Endothelial cell of umbilical vein (primary cell): ENCODE measurements around the gene CAMK2N2. TPM values are rescaled to one million over a fixed set of nuclear protein-coding genes. Genes with fewer than 3 reads are reported as not detected.

Experiments
- BruUV-seq: library from RNA; stranded (reverse); fragments of 400-500 nt; replicated peaks from 2 replicates; lab custom pipeline; 2021; lab: Mats Ljungman, UMichigan
- CTCF ChIA-PET: fragments of 300-600, 350-600 bp; sonication (Branson Sonifier 250); formaldehyde crosslinking; loops from one replicate; lab custom pipeline; 2021; ENCODE audit warnings: antibody characterized with exemption, inconsistent platforms; lab: Charles Lee
- POLR2A ChIA-PET: fragments of 300-600, 350-600 bp; sonication (Branson Sonifier 250); formaldehyde crosslinking; loops from one replicate; lab custom pipeline; 2021; ENCODE audit warnings: antibody characterized with exemption, inconsistent platforms; lab: Charles Lee
- DNase-seq: peaks from one replicate; pipeline ENCODE4 v3.0.0-alpha.2; 2011; ENCODE audit warnings: low read depth, low spot score
- FAIRE-seq: peaks from 2 replicates; lab custom pipeline; 2011; peaks lifted over from hg19 to GRCh38; lab: Jason Lieb, UNC
- H2AFZ ChIP-seq: 2 replicates; pipeline ENCODE4 v1.6.0; 2012; ENCODE audit warnings: low read depth, low read length, control low read depth, inconsistent platforms
- H3K27ac ChIP-seq: 2 replicates; pipeline ENCODE4 v1.5.1; 2011; ENCODE audit warnings: low read depth, mild to moderate bottlenecking, control low read depth, low read length, moderate library complexity; ENCODE audit not compliant: insufficient read depth
- H3K27me3 ChIP-seq, 2 experiments: 2 replicates each; pipeline versions ENCODE4 v1.6.0 to v1.6.1; 2011; ENCODE audit warnings: low read length in 2 of 2, mixed read lengths in 1 of 2; ENCODE audit not compliant: control insufficient read depth in 2 of 2, insufficient read depth in 2 of 2
- H3K36me3 ChIP-seq, 2 experiments: 2 replicates in 1 of 2; 3 replicates in 1 of 2; pipeline ENCODE4 v1.5.1; 2011; ENCODE audit warnings: low read length in 2 of 2, mild to moderate bottlenecking in 1 of 2, moderate library complexity in 1 of 2; ENCODE audit not compliant: control insufficient read depth in 2 of 2, insufficient read depth in 2 of 2; ENCODE audit errors: extremely low read depth in 1 of 2
- H3K4me1 ChIP-seq: 3 replicates; pipeline ENCODE4 v1.5.1; 2011; ENCODE audit warnings: mild to moderate bottlenecking, low read length; ENCODE audit not compliant: control insufficient read depth, insufficient read depth; ENCODE audit errors: extremely low read depth
- H3K4me2 ChIP-seq: 2 replicates; pipeline ENCODE4 v1.6.1; 2011; ENCODE audit warnings: low read length, control low read depth, mixed read lengths; ENCODE audit not compliant: insufficient read depth
- H3K4me3 ChIP-seq, 3 experiments: fragments of 200-600 bp in 1 of 3; sonication (generic), shearing (Covaris generic) in 1 of 3; replicated peaks in 1 of 3; 2 replicates each; pipeline ENCODE4 v1.5.1; 2011 to 2016; ENCODE audit warnings: control low read depth in 3 of 3, low read length in 3 of 3, mild to moderate bottlenecking in 2 of 3, inconsistent platforms in 1 of 3, low read depth in 1 of 3, moderate library complexity in 1 of 3; ENCODE audit not compliant: insufficient read depth in 1 of 3
- H3K79me2 ChIP-seq: 2 replicates; pipeline ENCODE4 v1.6.0; 2012; ENCODE audit warnings: low read length, inconsistent platforms; ENCODE audit not compliant: control insufficient read depth, insufficient read depth
- H3K9ac ChIP-seq: replicated peaks from 2 replicates; pipeline ENCODE3; 2011; ENCODE audit warnings: low read length, control low read depth; ENCODE audit not compliant: insufficient read depth; ENCODE audit errors: extremely low read depth
- H3K9me1 ChIP-seq: replicated peaks from 3 replicates; pipeline ENCODE4 v1.6.0; 2011; ENCODE audit warnings: mild to moderate bottlenecking, low read length; ENCODE audit not compliant: control insufficient read depth, insufficient read depth; ENCODE audit errors: extremely low read depth
- H3K9me3 ChIP-seq: replicated peaks from 2 replicates; pipeline ENCODE4 v1.5.1; 2012; ENCODE audit warnings: low read length, inconsistent platforms; ENCODE audit not compliant: control insufficient read depth, insufficient read depth
- H4K20me1 ChIP-seq: replicated peaks from 2 replicates; pipeline ENCODE3; 2011; ENCODE audit warnings: mild to moderate bottlenecking, low read length; ENCODE audit not compliant: control insufficient read depth, insufficient read depth; ENCODE audit errors: extremely low read depth
- EZH2 ChIP-seq: IDR thresholded peaks from 2 replicates; pipeline ENCODE4 v1.6.1; 2012; ENCODE audit warnings: borderline replicate concordance, low read depth, mild to moderate bottlenecking, moderate library complexity, low read length, inconsistent platforms; ENCODE audit not compliant: severe bottlenecking
- FOS ChIP-seq: IDR thresholded peaks from 2 replicates; pipeline ENCODE4 v1.6.1; 2011; ENCODE audit warnings: mild to moderate bottlenecking, low read length, moderate library complexity, borderline replicate concordance; ENCODE audit not compliant: insufficient read depth
- GATA2 ChIP-seq: IDR thresholded peaks from 2 replicates; pipeline ENCODE4 v1.7.0; 2011; ENCODE audit warnings: low read depth, mild to moderate bottlenecking, moderate library complexity, mixed read lengths, low read length; ENCODE audit not compliant: insufficient read length, insufficient read depth
- JUN ChIP-seq: IDR thresholded peaks from 2 replicates; pipeline ENCODE4 v1.6.1; 2011; ENCODE audit warnings: borderline replicate concordance, low read depth; ENCODE audit not compliant: insufficient read length, insufficient read depth
- MYC ChIP-seq: IDR thresholded peaks from one replicate; pipeline ENCODE4 v1.6.1; 2011; ENCODE audit warnings: mild to moderate bottlenecking, low read depth, low read length
- POLR2A ChIP-seq: IDR thresholded peaks from 2 replicates; pipeline ENCODE4 v1.6.1; 2012; ENCODE audit warnings: low read depth, mild to moderate bottlenecking, control low read depth, low read length
- POLR2AphosphoS5 ChIP-seq: IDR thresholded peaks from 2 replicates; pipeline ENCODE4 v1.6.1; 2012; ENCODE audit warnings: low read depth, mild to moderate bottlenecking, control low read depth, low read length, moderate library complexity; ENCODE audit not compliant: insufficient read depth
- dilution Hi-C: fragments of 300-500 bp; cut with MboI; formaldehyde crosslinking; loops from one replicate; pipeline ENCODE4 v1.15.0; 2019; ENCODE audit warnings: low sequenced_read_pairs; ENCODE audit not compliant: extremely low pct_ligation_motif_present
- intact Hi-C: fragments of 100-400 bp; cut with micrococcal nuclease; formaldehyde crosslinking; loops from one replicate; pipeline ENCODE4 v1.10.0; 2022
- polyA plus RNA-seq, 4 experiments: library from polyadenylated mRNA; depleted of rRNA in 3 of 4; stranded (reverse) in 3 of 4; unstranded in 1 of 4; fragments of >200 nt; gene quantifications; 2 replicates each; pipeline versions ENCODE4 v1.2.1 to v1.2.3, GENCODE V29; 2011 to 2012; ENCODE audit warnings: missing spikeins in 1 of 4
- total RNA-seq: library from RNA; stranded (reverse); gene quantifications from 2 replicates; pipeline ENCODE4 v1.2.3, GENCODE V29; 2021
- TF ChIP-seq, protein P1 (sequence below), 2 donors: IDR thresholded peaks; 1 replicate in 1 of 2; 2 replicates in 1 of 2; pipeline ENCODE4 v1.5.1; 2011; ENCODE audit warnings: low read length in 2 of 2, mild to moderate bottlenecking in 2 of 2, moderate library complexity in 2 of 2, control low read depth in 1 of 2, inconsistent platforms in 1 of 2, low read depth in 1 of 2; ENCODE audit not compliant: insufficient read depth in 1 of 2; ENCODE audit errors: extremely low read depth in 1 of 2
- TF ChIP-seq, protein P2 (sequence below): IDR thresholded peaks from 2 replicates; pipeline ENCODE4 v1.6.1; 2011; ENCODE audit not compliant: insufficient read depth, insufficient read length

CAMK2N2 gene
- total and polyA plus RNA-seq, 2 donors (not counting 3 experiments of a cell fraction or from before 2014, with no cell fraction given), result 0.11 TPM; not detected in 1

DNA sequence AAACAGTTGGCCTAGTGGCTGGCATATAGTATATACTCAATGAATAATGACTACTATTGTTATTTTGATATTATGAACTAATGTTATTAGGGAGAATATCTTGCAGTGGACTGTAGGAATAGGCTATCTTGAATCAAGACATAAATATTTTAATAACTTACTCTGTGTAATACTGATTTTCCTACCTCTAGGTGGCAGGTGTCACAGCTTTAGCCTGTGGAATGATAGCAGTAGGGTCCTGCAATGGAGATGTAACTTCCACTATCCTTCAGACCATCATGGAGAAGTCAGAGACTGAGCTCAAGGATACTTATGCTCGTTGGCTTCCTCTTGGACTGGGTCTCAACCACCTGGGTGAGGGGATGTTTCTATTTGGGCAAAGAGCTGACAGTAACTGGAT is 44.2 kb upstream of the CAMK2N2 start:
- Histone ChIP-seq H2AFZ (no peak overlapping the region), H4K20me1 (no peaks in the 10 kb centered on the region), H3K9me1 (no peaks in the 10 kb centered on the region), H3K9me3 (no peaks in the 10 kb centered on the region), H3K9ac (no peak overlapping the region), H3K4me3 (no peak overlapping the region), H3K79me2 (peaks cover 39% of the 10 kb centered on the region), H3K27ac (no peak overlapping the region), H3K27me3 (no peaks in the 10 kb centered on the region), H3K4me2 (no peak overlapping the region), H3K4me1 (peaks cover 3% of the 10 kb centered on the region), H3K36me3 (peaks cover 44 to 53% of the 10 kb centered on the region in 2 experiments)
- DNase-seq (peak; percentile 42), FAIRE-seq (peak; percentile 55)
- TF ChIP-seq, protein P1, sequence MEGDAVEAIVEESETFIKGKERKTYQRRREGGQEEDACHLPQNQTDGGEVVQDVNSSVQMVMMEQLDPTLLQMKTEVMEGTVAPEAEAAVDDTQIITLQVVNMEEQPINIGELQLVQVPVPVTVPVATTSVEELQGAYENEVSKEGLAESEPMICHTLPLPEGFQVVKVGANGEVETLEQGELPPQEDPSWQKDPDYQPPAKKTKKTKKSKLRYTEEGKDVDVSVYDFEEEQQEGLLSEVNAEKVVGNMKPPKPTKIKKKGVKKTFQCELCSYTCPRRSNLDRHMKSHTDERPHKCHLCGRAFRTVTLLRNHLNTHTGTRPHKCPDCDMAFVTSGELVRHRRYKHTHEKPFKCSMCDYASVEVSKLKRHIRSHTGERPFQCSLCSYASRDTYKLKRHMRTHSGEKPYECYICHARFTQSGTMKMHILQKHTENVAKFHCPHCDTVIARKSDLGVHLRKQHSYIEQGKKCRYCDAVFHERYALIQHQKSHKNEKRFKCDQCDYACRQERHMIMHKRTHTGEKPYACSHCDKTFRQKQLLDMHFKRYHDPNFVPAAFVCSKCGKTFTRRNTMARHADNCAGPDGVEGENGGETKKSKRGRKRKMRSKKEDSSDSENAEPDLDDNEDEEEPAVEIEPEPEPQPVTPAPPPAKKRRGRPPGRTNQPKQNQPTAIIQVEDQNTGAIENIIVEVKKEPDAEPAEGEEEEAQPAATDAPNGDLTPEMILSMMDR (IDR thresholded peaks at IDR 0.05; ENCODE audit: extremely low read depth in 1 of 2, insufficient read depth in 1 of 2, low read depth in 1 of 2, low read length in 2 of 2), result peak; percentile 23 to 29
- TF ChIP-seq MYC, result no peak
- POLR2A ChIA-PET, result no interaction called here
- dilution Hi-C loops (no loop called here), intact Hi-C loops (no loop called here)
- CTCF ChIA-PET, result interaction anchor here (0.5 to 2.3 kb wide), 8 partner anchors 10 to 239 kb away, joined by 3 to 10 read pairs (median 4); partner anchors contain the start of gene FAM131A
- no TSS peak for BruUV-seq

DNA sequence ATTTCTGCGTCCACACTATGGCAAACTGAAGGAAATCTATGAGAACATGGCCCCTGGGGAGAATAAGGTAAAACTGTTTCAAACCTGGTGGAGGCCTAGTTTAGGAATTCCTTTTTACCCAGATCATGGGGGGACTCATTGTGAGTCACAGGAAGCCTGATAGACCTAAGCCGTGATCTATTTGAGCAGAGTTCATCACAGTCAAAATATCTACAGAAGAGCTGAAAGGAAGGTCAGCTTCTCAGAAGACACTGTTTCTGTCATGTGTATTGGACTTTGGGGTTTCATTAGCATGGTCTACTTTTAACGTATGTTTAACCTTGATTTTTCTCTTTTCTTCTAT is 39.0 kb upstream of the CAMK2N2 start:
- Histone ChIP-seq H3K27ac (peak overlapping the region; percentile 70), H3K9me1 (no peaks in the 10 kb centered on the region), H3K36me3 (peaks cover 28 to 31% of the 10 kb centered on the region in 2 experiments), H3K27me3 (no peaks in the 10 kb centered on the region), H2AFZ (no peak overlapping the region), H3K9ac (peak overlapping the region; percentile 90), H4K20me1 (no peaks in the 10 kb centered on the region), H3K79me2 (peaks cover 54% of the 10 kb centered on the region), H3K4me2 (peak overlapping the region; percentile 87), H3K9me3 (no peaks in the 10 kb centered on the region), H3K4me3 (peak overlapping the region in 2 of 3 experiments; percentile 88 to 89), H3K4me1 (peaks cover 13% of the 10 kb centered on the region)
- dilution Hi-C loops, result no loop called here
- BruUV-seq, result no TSS peak
- CTCF ChIA-PET, result interaction anchor here (1.4 to 1.5 kb wide), 2 partner anchors 11 to 40 kb away, joined by 3 to 4 read pairs; no protein-coding TSS in a partner anchor
- TF ChIP-seq JUN (peak; percentile 52), MYC (no peak), POLR2AphosphoS5 (no peak), FOS (peak; percentile 78), EZH2 (no peak), GATA2 (no peak), POLR2A (no peak)
- TF ChIP-seq, protein P1 (IDR thresholded peaks at IDR 0.05; ENCODE audit: extremely low read depth in 1 of 2, insufficient read depth in 1 of 2, low read depth in 1 of 2, low read length in 2 of 2), result no peak
- TF ChIP-seq, protein P2, sequence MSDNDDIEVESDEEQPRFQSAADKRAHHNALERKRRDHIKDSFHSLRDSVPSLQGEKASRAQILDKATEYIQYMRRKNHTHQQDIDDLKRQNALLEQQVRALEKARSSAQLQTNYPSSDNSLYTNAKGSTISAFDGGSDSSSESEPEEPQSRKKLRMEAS, result no peak
- POLR2A ChIA-PET, result no interaction called here
- DNase-seq (peak; percentile 29), FAIRE-seq (peak; percentile 83)
- intact Hi-C loops, result no loop called here
